ENCODE data around the gene DEK. TPM values are rescaled to one million over a fixed set of nuclear protein-coding genes. Genes with fewer than 3 reads are reported as not detected.

The DEK gene
- total RNA-seq, 1 experiment from 2014 or later, result 108 TPM

- H2AFZ ChIP-seq (ENCODE audit: low read depth, low read length, poor library complexity, severe bottlenecking), result no peak overlapping the region
- no peaks in the 10 kb centered on the region for H3K27me3 ChIP-seq (ENCODE audit: insufficient read depth, low read length)
- peak overlapping the region; percentile 79 to 91 for H3K4me3 ChIP-seq (replicated peaks in 1 of 2; ENCODE audit: low read depth in 1 of 2, low read length in 2 of 2)
- intact Hi-C loops (cut with micrococcal nuclease), result loop anchor here (1.0 kb wide), 1 partner anchor 241 kb away; no protein-coding TSS in a partner anchor
- peaks cover 21 to 47% of the 10 kb centered on the region in 2 experiments for H3K4me1 ChIP-seq (ENCODE audit: control insufficient read depth in 1 of 2, insufficient read depth in 2 of 2, low read length in 2 of 2)
- CTCF ChIA-PET, result interaction anchor here (0.6 kb wide), 1 partner anchor 276 kb away, joined by 3 read pairs; the partner anchor contains the start of gene KIF13A
- TSS peak; percentile 76 for BruUV-seq (replicated peaks)
- H3K27ac ChIP-seq (ENCODE audit: low read depth, low read length), result peak overlapping the region; percentile 85
- H3K9me3 ChIP-seq (ENCODE audit: control insufficient read depth in 1 of 2, insufficient read depth in 1 of 2, low read depth in 1 of 2, low read length in 2 of 2), result no peaks in the 10 kb centered on the region
- POLR2A ChIA-PET, result interaction anchor here (0.9 to 1.0 kb wide), 2 partner anchors 11 to 664 kb away, joined by 3 read pairs; partner anchors contain the start of gene FAM8A1
- H3K4me2 ChIP-seq (ENCODE audit: low read length), result peak overlapping the region; percentile 81
- TF ChIP-seq CBX3 (IDR thresholded peaks at IDR 0.05; ENCODE audit: low read depth) (no peak), ZFX (IDR thresholded peaks at IDR 0.05) (no peak), RAD21 (IDR thresholded peaks at IDR 0.05; ENCODE audit: low read depth) (no peak), ZNF274 (IDR thresholded peaks at IDR 0.05; ENCODE audit: low read depth, low read length) (no peak), SP1 (IDR thresholded peaks at IDR 0.05; ENCODE audit: low read depth) (no peak), YY1 (IDR thresholded peaks at IDR 0.05; ENCODE audit: extremely low read depth, insufficient replicate concordance, low read depth, low read length) (no peak), POLR2A (IDR thresholded peaks at IDR 0.05; ENCODE audit: borderline replicate concordance, extremely low read depth, insufficient read depth, insufficient read length) (no peak), EZH2phosphoT487 (IDR thresholded peaks at IDR 0.05; ENCODE audit: borderline replicate concordance) (no peak), ELF1 (IDR thresholded peaks at IDR 0.05; ENCODE audit: borderline replicate concordance, low read depth) (no peak)
- ATAC-seq (no peak), DNase-seq (ENCODE audit: low read depth, low spot score) (no peak)
- RAD21 ChIA-PET (ENCODE audit: low non-redundant PET in 1 of 2, low total read pairs in 2 of 2, uncharacterized antibody in 2 of 2, unreplicated experiment in 2 of 2), result no interaction called here
- no peaks in the 10 kb centered on the region for H3K9me2 ChIP-seq (ENCODE audit: insufficient read depth)
- peaks cover 15% of the 10 kb centered on the region; the same call in 1 of the 2 replicates for H4K20me1 ChIP-seq (ENCODE audit: insufficient read depth)
- peak overlapping the region; percentile 99 for H3K9ac ChIP-seq (ENCODE audit: low read length)
- peaks cover 2 to 21% of the 10 kb centered on the region in 2 experiments; a peak in 2 of 4 replicates for H3K36me3 ChIP-seq (ENCODE audit: control insufficient read depth in 1 of 2, insufficient read depth in 2 of 2, low read length in 2 of 2)
- H3K79me2 ChIP-seq (ENCODE audit: insufficient read depth, low read length), result peaks cover 55% of the 10 kb centered on the region
These were observed 712 bp downstream of the DEK start for GRCh38 chr6:18263418-18264218.

Data from HCT116 (cell line).